DND-41 (cell line): Measurements from ENCODE around the gene SYT5.
A peak's percentile ranks its signal among the peaks of the same experiment; 100 is the strongest.

ENCODE experiments used
- ATAC-seq: fragments of 200-7000 bp; cut with Tn5 transposase; 3 replicates; pipeline ENCODE4 v1.9.1; 2021; ENCODE audit warnings: low read depth; ENCODE audit not compliant: insufficient read depth
- DNase-seq: peaks from one replicate; pipeline ENCODE4 v3.0.0-alpha.2; 2020
- H2AFZ ChIP-seq: 2 replicates; pipeline ENCODE4 v1.6.0; 2012; ENCODE audit warnings: low read depth, low read length
- H3K27ac ChIP-seq: 2 replicates; pipeline ENCODE4 v1.5.1; 2012; ENCODE audit warnings: low read length, inconsistent platforms
- H3K27me3 ChIP-seq: fragments of 200-600 bp; sonication (generic); 2 replicates; pipeline ENCODE4 v1.6.0; 2012; ENCODE audit warnings: low read length, mild to moderate bottlenecking, inconsistent platforms; ENCODE audit not compliant: insufficient read depth, poor library complexity
- H3K36me3 ChIP-seq: 2 replicates; pipeline ENCODE4 v1.5.1; 2012; ENCODE audit warnings: low read length, inconsistent platforms; ENCODE audit not compliant: insufficient read depth
- H3K4me1 ChIP-seq: 2 replicates; pipeline ENCODE4 v1.5.1; 2012; ENCODE audit warnings: mild to moderate bottlenecking, low read length; ENCODE audit not compliant: insufficient read depth
- H3K4me2 ChIP-seq: 2 replicates; pipeline ENCODE4 v1.6.0; 2012; ENCODE audit warnings: mild to moderate bottlenecking, moderate library complexity, low read length, inconsistent platforms; ENCODE audit not compliant: insufficient read depth
- H3K4me3 ChIP-seq, 2 experiments: fragments of 200-600 bp in 1 of 2; shearing (Covaris generic) in 1 of 2; 2 replicates each; pipeline ENCODE4 v1.5.1; 2012 to 2016; ENCODE audit warnings: inconsistent platforms in 2 of 2, low read length in 2 of 2, mild to moderate bottlenecking in 2 of 2, low read depth in 1 of 2, moderate library complexity in 1 of 2
- H3K79me2 ChIP-seq: 2 replicates; pipeline ENCODE4 v1.6.0; 2012; ENCODE audit warnings: low read length, inconsistent platforms; ENCODE audit not compliant: insufficient read depth
- H3K9ac ChIP-seq: 2 replicates; pipeline ENCODE4 v1.6.0; 2012; ENCODE audit warnings: low read depth, mild to moderate bottlenecking, inconsistent platforms, low read length, moderate library complexity
- H3K9me3 ChIP-seq: 2 replicates; pipeline ENCODE4 v1.5.1; 2012; ENCODE audit warnings: low read length, moderate library complexity, mild to moderate bottlenecking, inconsistent platforms; ENCODE audit not compliant: insufficient read depth, severe bottlenecking
- H4K20me1 ChIP-seq: 2 replicates; pipeline ENCODE4 v1.6.0; 2012; ENCODE audit warnings: low read length; ENCODE audit not compliant: insufficient read depth
- EZH2 ChIP-seq: IDR thresholded peaks from 3 replicates; pipeline ENCODE4 v1.6.1; 2012; ENCODE audit warnings: borderline replicate concordance, low read depth, mild to moderate bottlenecking, moderate library complexity, low read length, inconsistent platforms; ENCODE audit not compliant: severe bottlenecking
- TF ChIP-seq, protein P1 (sequence below): IDR thresholded peaks from 2 replicates; pipeline ENCODE4 v1.5.1; 2012; ENCODE audit warnings: borderline replicate concordance, low read length, moderate library complexity, mild to moderate bottlenecking; ENCODE audit not compliant: poor library complexity, severe bottlenecking; ENCODE audit errors: extremely low read depth

Gene SYT5

DNA sequence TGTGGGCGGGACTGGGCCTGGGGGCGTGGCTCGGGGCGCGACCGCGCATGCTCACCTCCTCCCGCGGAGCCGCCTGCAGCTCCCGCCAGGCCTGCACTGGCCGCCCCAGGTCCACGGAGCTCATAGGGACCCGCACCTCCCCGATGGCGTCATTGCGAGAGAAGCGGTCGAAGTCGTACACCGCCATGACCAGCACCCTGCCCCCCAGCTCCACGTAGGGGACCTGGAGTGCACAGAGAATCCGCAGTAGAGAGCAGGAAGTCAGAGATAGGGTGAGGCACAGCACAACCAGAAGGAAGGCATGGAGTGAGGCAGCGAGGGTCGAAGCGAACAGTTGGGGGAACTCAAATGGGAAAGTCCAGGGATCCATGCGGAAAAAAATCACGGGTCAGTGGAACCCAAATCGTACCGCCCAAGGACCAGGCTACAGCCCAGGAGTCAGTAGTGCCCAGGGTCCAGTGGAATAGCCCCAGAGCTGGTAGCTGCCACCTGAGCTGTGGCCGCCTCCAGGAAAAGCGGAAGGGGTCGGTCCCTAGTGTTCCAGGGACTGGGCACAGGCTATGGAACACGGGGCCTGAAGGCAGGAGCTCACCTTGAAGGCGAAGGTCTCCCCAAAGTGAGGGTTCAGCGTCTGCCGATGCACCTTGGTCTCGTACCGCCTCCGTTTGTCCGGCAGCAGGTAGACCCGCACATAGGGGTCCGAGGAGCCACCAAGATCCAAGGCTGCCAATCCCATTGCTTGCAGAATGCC is 4.8 kb downstream of the SYT5 start:
- H3K79me2 ChIP-seq, result no peaks in the 10 kb centered on the region
- no peak for DNase-seq
- H3K27me3 ChIP-seq, result peaks cover 7% of the 10 kb centered on the region
- no peak for ATAC-seq
- no peak overlapping the region for H3K4me3 ChIP-seq
- H3K4me1 ChIP-seq, result peaks cover 24% of the 10 kb centered on the region
- peaks cover 11% of the 10 kb centered on the region for H4K20me1 ChIP-seq
- H3K9me3 ChIP-seq, result no peaks in the 10 kb centered on the region
- no peak overlapping the region for H3K4me2 ChIP-seq
- H3K9ac ChIP-seq, result no peak overlapping the region
- no peak for TF ChIP-seq EZH2
- TF ChIP-seq, protein P1, sequence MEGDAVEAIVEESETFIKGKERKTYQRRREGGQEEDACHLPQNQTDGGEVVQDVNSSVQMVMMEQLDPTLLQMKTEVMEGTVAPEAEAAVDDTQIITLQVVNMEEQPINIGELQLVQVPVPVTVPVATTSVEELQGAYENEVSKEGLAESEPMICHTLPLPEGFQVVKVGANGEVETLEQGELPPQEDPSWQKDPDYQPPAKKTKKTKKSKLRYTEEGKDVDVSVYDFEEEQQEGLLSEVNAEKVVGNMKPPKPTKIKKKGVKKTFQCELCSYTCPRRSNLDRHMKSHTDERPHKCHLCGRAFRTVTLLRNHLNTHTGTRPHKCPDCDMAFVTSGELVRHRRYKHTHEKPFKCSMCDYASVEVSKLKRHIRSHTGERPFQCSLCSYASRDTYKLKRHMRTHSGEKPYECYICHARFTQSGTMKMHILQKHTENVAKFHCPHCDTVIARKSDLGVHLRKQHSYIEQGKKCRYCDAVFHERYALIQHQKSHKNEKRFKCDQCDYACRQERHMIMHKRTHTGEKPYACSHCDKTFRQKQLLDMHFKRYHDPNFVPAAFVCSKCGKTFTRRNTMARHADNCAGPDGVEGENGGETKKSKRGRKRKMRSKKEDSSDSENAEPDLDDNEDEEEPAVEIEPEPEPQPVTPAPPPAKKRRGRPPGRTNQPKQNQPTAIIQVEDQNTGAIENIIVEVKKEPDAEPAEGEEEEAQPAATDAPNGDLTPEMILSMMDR, result no peak
- no peak overlapping the region for H2AFZ ChIP-seq
- H3K27ac ChIP-seq, result no peak overlapping the region
- no peaks in the 10 kb centered on the region for H3K36me3 ChIP-seq

GRCh38 chr19:55174425-55175116 is 5.5 kb downstream of the SYT5 start:
- Histone ChIP-seq H3K9ac (no peak overlapping the region), H3K4me3 (no peak overlapping the region), H2AFZ (no peak overlapping the region), H4K20me1 (peaks cover 5% of the 10 kb centered on the region), H3K36me3 (no peaks in the 10 kb centered on the region), H3K4me1 (peaks cover 17% of the 10 kb centered on the region), H3K9me3 (no peaks in the 10 kb centered on the region), H3K4me2 (no peak overlapping the region), H3K27ac (no peak overlapping the region), H3K27me3 (peaks cover 7% of the 10 kb centered on the region), H3K79me2 (no peaks in the 10 kb centered on the region)
- TF ChIP-seq, protein P1, result no peak
- DNase-seq, result no peak
- ATAC-seq, result no peak

GRCh38 chr19:55173714-55174409 is 6.2 kb downstream of the SYT5 start:
- H3K27me3 ChIP-seq, result peaks cover 7% of the 10 kb centered on the region
- no peak overlapping the region for H3K9ac ChIP-seq
- no peaks in the 10 kb centered on the region for H3K79me2 ChIP-seq
- peaks cover 10% of the 10 kb centered on the region for H3K4me1 ChIP-seq
- TF ChIP-seq, protein P1, result no peak
- no peak for TF ChIP-seq EZH2
- no peaks in the 10 kb centered on the region for H3K9me3 ChIP-seq
- no peak overlapping the region for H2AFZ ChIP-seq
- peak; percentile 50 for DNase-seq
- H4K20me1 ChIP-seq, result peaks cover 2% of the 10 kb centered on the region; the same call in 1 of the 2 replicates
- ATAC-seq, result peak; percentile 77; the same call in 2 of the 3 replicates
- H3K27ac ChIP-seq, result no peak overlapping the region
- no peaks in the 10 kb centered on the region for H3K36me3 ChIP-seq
- H3K4me2 ChIP-seq, result peak overlapping the region; percentile 24
- H3K4me3 ChIP-seq, result no peak overlapping the region
